ENCODE data around the gene EPM2A.
"Not testable (repeated sequence)": the region's sequence is repeated elsewhere in the genome, so short reads cannot be mapped to it uniquely, and the experiment has no call there.

Gene EPM2A

GRCh38 chr6:145704143-145704781 is 31.1 kb downstream of the EPM2A start:
- no peak overlapping the region for H3K9ac ChIP-seq (ENCODE audit: low read length)

GRCh38 chr6:145699462-145699861 is 35.9 kb downstream of the EPM2A start:
- Histone ChIP-seq H3K9me3 (ENCODE audit: low read length) (no peaks in the 10 kb centered on the region), H3K4me1 (ENCODE audit: insufficient read depth, low read length) (no peaks in the 10 kb centered on the region), H3K9ac (ENCODE audit: low read length) (no peak overlapping the region), H3K27ac (ENCODE audit: low read depth, low read length) (no peak overlapping the region), H3K4me3 (ENCODE audit: low read depth in 1 of 2, low read length in 2 of 2) (no peak overlapping the region), H3K36me3 (ENCODE audit: insufficient read depth, low read length) (no peaks in the 10 kb centered on the region), H3K27me3 (ENCODE audit: control insufficient read depth in 1 of 2, insufficient read depth in 2 of 2, low read length in 2 of 2) (no peaks in the 10 kb centered on the region)

More at GRCh38 chr6:145704143-145704781, 31.1 kb downstream of the EPM2A start:
- no peaks in the 10 kb centered on the region for H3K9me3 ChIP-seq (ENCODE audit: low read length)
- H3K27me3 ChIP-seq (ENCODE audit: control insufficient read depth in 1 of 2, insufficient read depth in 2 of 2, low read length in 2 of 2), result no peaks in the 10 kb centered on the region
- no peak overlapping the region for H3K27ac ChIP-seq (ENCODE audit: low read depth, low read length)
- H3K36me3 ChIP-seq (ENCODE audit: insufficient read depth, low read length), result no peaks in the 10 kb centered on the region
- H3K4me1 ChIP-seq (ENCODE audit: insufficient read depth, low read length), result no peaks in the 10 kb centered on the region
- H3K4me3 ChIP-seq (ENCODE audit: low read depth in 1 of 2, low read length in 2 of 2), result no peak overlapping the region

- H3K4me3 ChIP-seq (ENCODE audit: low read depth in 1 of 2, low read length in 2 of 2); H3K27ac ChIP-seq (ENCODE audit: low read depth, low read length); H3K4me1 ChIP-seq (ENCODE audit: insufficient read depth, low read length); H3K9ac ChIP-seq (ENCODE audit: low read length); H3K9me3 ChIP-seq (ENCODE audit: low read length); H3K27me3 ChIP-seq (ENCODE audit: control insufficient read depth in 1 of 2, insufficient read depth in 2 of 2, low read length in 2 of 2); H3K36me3 ChIP-seq (ENCODE audit: insufficient read depth, low read length): not testable (repeated sequence)
These were observed 37.9 kb downstream of the EPM2A start for GRCh38 chr6:145697401-145697800.

- Histone ChIP-seq H3K9ac (ENCODE audit: low read length) (no peak overlapping the region), H3K27ac (ENCODE audit: low read depth, low read length) (no peak overlapping the region), H3K4me1 (ENCODE audit: insufficient read depth, low read length) (no peaks in the 10 kb centered on the region), H3K4me3 (ENCODE audit: low read depth in 1 of 2, low read length in 2 of 2) (no peak overlapping the region), H3K9me3 (ENCODE audit: low read length) (no peaks in the 10 kb centered on the region), H3K36me3 (ENCODE audit: insufficient read depth, low read length) (no peaks in the 10 kb centered on the region), H3K27me3 (ENCODE audit: control insufficient read depth in 1 of 2, insufficient read depth in 2 of 2, low read length in 2 of 2) (no peaks in the 10 kb centered on the region)
These were observed 41.1 kb downstream of the EPM2A start for GRCh38 chr6:145694083-145694737.

- no peak overlapping the region for H3K9ac ChIP-seq (ENCODE audit: low read length)
- H3K36me3 ChIP-seq (ENCODE audit: insufficient read depth, low read length), result peaks cover 2% of the 10 kb centered on the region
- no peak overlapping the region for H3K27ac ChIP-seq (ENCODE audit: low read depth, low read length)
- no peak overlapping the region for H3K4me3 ChIP-seq (ENCODE audit: low read depth in 1 of 2, low read length in 2 of 2)
- no peaks in the 10 kb centered on the region for H3K4me1 ChIP-seq (ENCODE audit: insufficient read depth, low read length)
- no peaks in the 10 kb centered on the region for H3K27me3 ChIP-seq (ENCODE audit: control insufficient read depth in 1 of 2, insufficient read depth in 2 of 2, low read length in 2 of 2)
- H3K9me3 ChIP-seq (ENCODE audit: low read length), result no peaks in the 10 kb centered on the region
These were observed 44.4 kb downstream of the EPM2A start for GRCh38 chr6:145690969-145691368.

GRCh38 chr6:145689529-145689928 is 45.8 kb downstream of the EPM2A start:
- peaks cover 11% of the 10 kb centered on the region for H3K36me3 ChIP-seq (ENCODE audit: insufficient read depth, low read length)
- H3K4me1 ChIP-seq (ENCODE audit: insufficient read depth, low read length), result no peaks in the 10 kb centered on the region
- no peaks in the 10 kb centered on the region for H3K27me3 ChIP-seq (ENCODE audit: control insufficient read depth in 1 of 2, insufficient read depth in 2 of 2, low read length in 2 of 2)
- no peak overlapping the region for H3K9ac ChIP-seq (ENCODE audit: low read length)
- H3K27ac ChIP-seq (ENCODE audit: low read depth, low read length), result no peak overlapping the region
- no peaks in the 10 kb centered on the region for H3K9me3 ChIP-seq (ENCODE audit: low read length)
- H3K4me3 ChIP-seq (ENCODE audit: low read depth in 1 of 2, low read length in 2 of 2), result no peak overlapping the region

- Histone ChIP-seq H3K27ac (ENCODE audit: low read depth, low read length) (no peak overlapping the region), H3K9me3 (ENCODE audit: low read length) (no peaks in the 10 kb centered on the region), H3K27me3 (ENCODE audit: control insufficient read depth in 1 of 2, insufficient read depth in 2 of 2, low read length in 2 of 2) (no peaks in the 10 kb centered on the region), H3K36me3 (ENCODE audit: insufficient read depth, low read length) (peaks cover 11% of the 10 kb centered on the region), H3K4me3 (ENCODE audit: low read depth in 1 of 2, low read length in 2 of 2) (no peak overlapping the region), H3K9ac (ENCODE audit: low read length) (no peak overlapping the region), H3K4me1 (ENCODE audit: insufficient read depth, low read length) (no peaks in the 10 kb centered on the region)
These were observed 46.8 kb downstream of the EPM2A start for GRCh38 chr6:145688493-145688905.

GRCh38 chr6:145685932-145686331 is 49.4 kb downstream of the EPM2A start:
- H3K9ac ChIP-seq (ENCODE audit: low read length), result no peak overlapping the region
- no peak overlapping the region for H3K27ac ChIP-seq (ENCODE audit: low read depth, low read length)
- no peaks in the 10 kb centered on the region for H3K4me1 ChIP-seq (ENCODE audit: insufficient read depth, low read length)
- no peaks in the 10 kb centered on the region for H3K9me3 ChIP-seq (ENCODE audit: low read length)
- H3K27me3 ChIP-seq (ENCODE audit: control insufficient read depth in 1 of 2, insufficient read depth in 2 of 2, low read length in 2 of 2), result no peaks in the 10 kb centered on the region
- H3K4me3 ChIP-seq (ENCODE audit: low read depth in 1 of 2, low read length in 2 of 2), result no peak overlapping the region
- H3K36me3 ChIP-seq (ENCODE audit: insufficient read depth, low read length), result peaks cover 17% of the 10 kb centered on the region

GRCh38 chr6:145681965-145682364 is 53.4 kb downstream of the EPM2A start:
- Histone ChIP-seq H3K27ac (ENCODE audit: low read depth, low read length) (no peak overlapping the region), H3K9me3 (ENCODE audit: low read length) (no peaks in the 10 kb centered on the region), H3K9ac (ENCODE audit: low read length) (no peak overlapping the region), H3K4me3 (ENCODE audit: low read depth in 1 of 2, low read length in 2 of 2) (no peak overlapping the region), H3K4me1 (ENCODE audit: insufficient read depth, low read length) (no peaks in the 10 kb centered on the region), H3K27me3 (ENCODE audit: control insufficient read depth in 1 of 2, insufficient read depth in 2 of 2, low read length in 2 of 2) (no peaks in the 10 kb centered on the region), H3K36me3 (ENCODE audit: insufficient read depth, low read length) (peaks cover 17% of the 10 kb centered on the region)

GRCh38 chr6:145673504-145673903 is 61.8 kb downstream of the EPM2A start:
- Histone ChIP-seq H3K27ac (ENCODE audit: low read depth, low read length) (no peak overlapping the region), H3K9ac (ENCODE audit: low read length) (no peak overlapping the region), H3K27me3 (ENCODE audit: control insufficient read depth in 1 of 2, insufficient read depth in 2 of 2, low read length in 2 of 2) (no peaks in the 10 kb centered on the region), H3K4me3 (ENCODE audit: low read depth in 1 of 2, low read length in 2 of 2) (no peak overlapping the region), H3K9me3 (ENCODE audit: low read length) (no peaks in the 10 kb centered on the region), H3K4me1 (ENCODE audit: insufficient read depth, low read length) (peaks cover 16% of the 10 kb centered on the region), H3K36me3 (ENCODE audit: insufficient read depth, low read length) (no peaks in the 10 kb centered on the region)

GRCh38 chr6:145670311-145670710 is 65.0 kb downstream of the EPM2A start:
- no peaks in the 10 kb centered on the region for H3K36me3 ChIP-seq (ENCODE audit: insufficient read depth, low read length)
- H3K4me3 ChIP-seq (ENCODE audit: low read depth in 1 of 2, low read length in 2 of 2), result no peak overlapping the region
- H3K4me1 ChIP-seq (ENCODE audit: insufficient read depth, low read length), result peaks cover 16% of the 10 kb centered on the region
- no peak overlapping the region for H3K9ac ChIP-seq (ENCODE audit: low read length)
- no peaks in the 10 kb centered on the region for H3K9me3 ChIP-seq (ENCODE audit: low read length)
- H3K27ac ChIP-seq (ENCODE audit: low read depth, low read length), result no peak overlapping the region
- H3K27me3 ChIP-seq (ENCODE audit: control insufficient read depth in 1 of 2, insufficient read depth in 2 of 2, low read length in 2 of 2), result no peaks in the 10 kb centered on the region

- H3K36me3 ChIP-seq (ENCODE audit: insufficient read depth, low read length), result no peaks in the 10 kb centered on the region
- no peak overlapping the region for H3K27ac ChIP-seq (ENCODE audit: low read depth, low read length)
- no peaks in the 10 kb centered on the region for H3K9me3 ChIP-seq (ENCODE audit: low read length)
- H3K4me1 ChIP-seq (ENCODE audit: insufficient read depth, low read length), result peaks cover 16% of the 10 kb centered on the region
- no peaks in the 10 kb centered on the region for H3K27me3 ChIP-seq (ENCODE audit: control insufficient read depth in 1 of 2, insufficient read depth in 2 of 2, low read length in 2 of 2)
- H3K9ac ChIP-seq (ENCODE audit: low read length), result no peak overlapping the region
- H3K4me3 ChIP-seq (ENCODE audit: low read depth in 1 of 2, low read length in 2 of 2), result no peak overlapping the region
These were observed 65.7 kb downstream of the EPM2A start for GRCh38 chr6:145669627-145670034.
